ENCODE measurements around the gene MACROD1. TPM values are rescaled to one million over a fixed set of nuclear protein-coding genes. Genes with fewer than 3 reads are reported as not detected.
A peak's percentile ranks its signal among the peaks of the same experiment; 100 is the strongest.

Gene MACROD1
- total and polyA plus RNA-seq, 7 donors = 147 to 281 (median 180) TPM

DNA sequence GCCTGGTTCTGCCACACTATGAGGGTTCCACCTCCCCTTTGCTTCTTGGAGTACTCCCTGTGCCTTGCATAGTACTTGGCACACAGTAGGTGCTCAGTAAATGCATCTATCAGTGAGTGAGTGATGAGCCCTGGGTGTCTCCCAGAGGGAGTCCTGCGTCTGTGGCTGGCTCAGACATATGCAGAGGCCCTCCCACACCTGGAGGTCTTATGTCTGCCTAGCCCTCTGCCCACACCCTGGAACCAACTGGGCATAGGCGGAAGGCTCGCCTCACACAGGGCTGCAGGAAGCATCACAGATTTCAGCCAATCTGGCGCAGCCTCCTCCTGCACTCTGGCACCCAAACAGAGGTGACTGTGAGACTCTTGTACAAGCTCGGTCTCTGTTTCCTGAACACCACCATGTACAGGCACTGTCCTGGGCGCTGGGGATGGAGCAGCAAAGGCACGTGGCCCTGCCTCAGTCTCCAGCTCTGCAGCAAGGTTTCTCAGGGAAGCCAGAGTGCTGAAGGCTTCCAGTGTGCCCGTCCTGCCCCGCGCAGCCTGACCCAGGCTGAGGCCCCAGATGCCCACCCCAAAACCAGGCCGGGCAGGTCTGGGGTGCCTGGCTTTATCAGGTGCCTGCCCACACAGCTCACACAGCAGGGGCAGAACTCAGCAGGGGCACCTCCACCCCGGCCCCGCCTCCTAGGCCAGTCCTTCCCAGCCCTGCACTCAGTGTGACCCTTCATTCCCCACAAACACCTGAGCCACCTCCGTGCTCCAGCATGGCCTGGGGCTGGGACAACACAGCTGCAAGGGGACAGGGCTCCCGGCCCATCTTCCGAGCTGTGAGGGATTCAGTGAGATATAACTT lies 103.5 kb downstream of the MACROD1 start:
- no peaks in the 10 kb centered on the region for H3K27me3 ChIP-seq (ENCODE audit: insufficient read depth in 3 of 3, low read length in 2 of 3)
- no peaks in the 10 kb centered on the region for H3K36me3 ChIP-seq (ENCODE audit: insufficient read depth in 1 of 2, low read depth in 1 of 2)
- intact Hi-C loops (cut with DNase I) = no loop called here
- no peak overlapping the region for H3K4me3 ChIP-seq
- ATAC-seq = no peak
- no peak for DNase-seq
- no peaks in the 10 kb centered on the region for H3K9me3 ChIP-seq
- TF ChIP-seq, protein P1, sequence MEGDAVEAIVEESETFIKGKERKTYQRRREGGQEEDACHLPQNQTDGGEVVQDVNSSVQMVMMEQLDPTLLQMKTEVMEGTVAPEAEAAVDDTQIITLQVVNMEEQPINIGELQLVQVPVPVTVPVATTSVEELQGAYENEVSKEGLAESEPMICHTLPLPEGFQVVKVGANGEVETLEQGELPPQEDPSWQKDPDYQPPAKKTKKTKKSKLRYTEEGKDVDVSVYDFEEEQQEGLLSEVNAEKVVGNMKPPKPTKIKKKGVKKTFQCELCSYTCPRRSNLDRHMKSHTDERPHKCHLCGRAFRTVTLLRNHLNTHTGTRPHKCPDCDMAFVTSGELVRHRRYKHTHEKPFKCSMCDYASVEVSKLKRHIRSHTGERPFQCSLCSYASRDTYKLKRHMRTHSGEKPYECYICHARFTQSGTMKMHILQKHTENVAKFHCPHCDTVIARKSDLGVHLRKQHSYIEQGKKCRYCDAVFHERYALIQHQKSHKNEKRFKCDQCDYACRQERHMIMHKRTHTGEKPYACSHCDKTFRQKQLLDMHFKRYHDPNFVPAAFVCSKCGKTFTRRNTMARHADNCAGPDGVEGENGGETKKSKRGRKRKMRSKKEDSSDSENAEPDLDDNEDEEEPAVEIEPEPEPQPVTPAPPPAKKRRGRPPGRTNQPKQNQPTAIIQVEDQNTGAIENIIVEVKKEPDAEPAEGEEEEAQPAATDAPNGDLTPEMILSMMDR (IDR thresholded peaks at IDR 0.05) = no peak
- H3K4me1 ChIP-seq = peaks cover 19% of the 10 kb centered on the region
- no peak overlapping the region for H3K27ac ChIP-seq
- 89 to 94% (median 92%) methylated on average over 16 of the region's 16 CpGs for WGBS, 3 donors

DNA sequence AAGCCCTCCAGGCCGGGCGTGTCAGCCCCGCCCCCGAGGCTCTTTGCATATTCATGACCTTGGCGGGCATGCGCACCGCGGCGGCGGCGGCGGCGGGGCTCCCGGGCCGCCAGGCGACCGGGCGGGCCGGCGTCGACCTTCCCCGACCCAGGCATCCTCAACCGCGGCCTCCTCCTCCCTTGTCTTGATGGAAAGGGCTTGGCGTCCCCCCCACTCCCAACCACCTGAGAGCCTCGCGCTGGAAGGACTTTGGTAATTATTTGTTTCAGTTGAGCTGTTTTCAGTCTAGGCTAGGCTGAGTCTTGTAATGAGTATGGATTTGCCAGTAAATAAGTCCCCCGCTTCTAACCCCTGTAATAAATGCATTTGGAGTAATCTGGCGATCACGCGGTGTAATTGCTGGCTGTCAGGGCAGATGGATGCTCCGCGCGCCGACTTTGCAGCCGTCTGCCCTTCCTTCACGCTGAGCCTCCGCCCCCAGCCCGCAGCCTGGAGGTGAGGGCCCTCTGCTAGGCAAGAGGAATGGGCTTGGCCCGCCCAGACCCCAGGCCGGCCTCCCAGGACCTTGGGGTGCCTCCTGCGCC lies 105.0 kb downstream of the MACROD1 start:
- intact Hi-C loops (cut with DNase I) = no loop called here
- Histone ChIP-seq H3K4me3 (peak overlapping the region; percentile 52), H3K27me3 (ENCODE audit: insufficient read depth in 3 of 3, low read length in 2 of 3) (no peaks in the 10 kb centered on the region), H3K27ac (no peak overlapping the region), H3K9me3 (no peaks in the 10 kb centered on the region), H3K4me1 (peaks cover 25% of the 10 kb centered on the region), H3K36me3 (ENCODE audit: insufficient read depth in 1 of 2, low read depth in 1 of 2) (no peaks in the 10 kb centered on the region)
- DNase-seq (peak; percentile 60 to 72), ATAC-seq (no peak)
- TF ChIP-seq, protein P1 (IDR thresholded peaks at IDR 0.05) = no peak
- WGBS, 3 donors = 24 to 41% (median 32%) methylated on average over 41 to 42 of the region's 42 CpGs

DNA sequence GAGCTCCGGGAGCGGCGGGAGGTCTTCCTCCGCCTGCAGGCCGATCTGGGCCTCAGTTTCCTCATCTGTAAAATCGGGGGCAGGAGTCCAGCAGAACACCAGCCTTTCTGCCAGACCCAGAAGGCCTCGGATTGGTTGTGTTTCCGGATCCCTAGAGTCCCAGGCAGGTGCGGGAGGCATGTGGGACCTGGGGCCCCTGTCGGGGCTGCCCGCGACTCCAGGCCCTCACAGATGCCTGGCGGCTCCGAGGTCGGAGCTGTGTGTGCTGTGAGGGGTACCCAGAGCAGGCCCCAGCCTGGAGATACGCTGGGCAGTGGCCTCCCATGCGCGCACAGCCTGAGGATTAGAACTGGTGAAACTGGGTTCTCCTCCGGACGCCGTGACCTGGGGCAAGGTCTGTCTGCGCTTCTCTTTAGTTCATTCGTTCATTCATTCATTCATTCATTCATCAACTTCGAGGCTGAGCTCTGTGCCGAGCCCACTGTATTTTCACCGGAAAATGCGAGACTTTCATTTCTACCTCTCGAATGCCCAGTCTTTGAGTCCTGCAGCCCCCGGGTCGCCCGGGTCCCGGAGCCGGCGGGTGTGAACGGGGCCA lies 105.6 kb downstream of the MACROD1 start:
- H3K27ac ChIP-seq = no peak overlapping the region
- intact Hi-C loops (cut with DNase I) = no loop called here
- H3K27me3 ChIP-seq (ENCODE audit: insufficient read depth in 3 of 3, low read length in 2 of 3) = no peaks in the 10 kb centered on the region
- H3K4me1 ChIP-seq = peaks cover 25% of the 10 kb centered on the region
- no peaks in the 10 kb centered on the region for H3K9me3 ChIP-seq
- WGBS, 3 donors = 51 to 56% (median 55%) methylated on average over 34 to 35 of the region's 35 CpGs
- no peak for DNase-seq
- TF ChIP-seq, protein P1 (IDR thresholded peaks at IDR 0.05) = no peak
- no peak for ATAC-seq
- peak overlapping the region; percentile 52 for H3K4me3 ChIP-seq
- no peaks in the 10 kb centered on the region for H3K36me3 ChIP-seq (ENCODE audit: insufficient read depth in 1 of 2, low read depth in 1 of 2)

DNA sequence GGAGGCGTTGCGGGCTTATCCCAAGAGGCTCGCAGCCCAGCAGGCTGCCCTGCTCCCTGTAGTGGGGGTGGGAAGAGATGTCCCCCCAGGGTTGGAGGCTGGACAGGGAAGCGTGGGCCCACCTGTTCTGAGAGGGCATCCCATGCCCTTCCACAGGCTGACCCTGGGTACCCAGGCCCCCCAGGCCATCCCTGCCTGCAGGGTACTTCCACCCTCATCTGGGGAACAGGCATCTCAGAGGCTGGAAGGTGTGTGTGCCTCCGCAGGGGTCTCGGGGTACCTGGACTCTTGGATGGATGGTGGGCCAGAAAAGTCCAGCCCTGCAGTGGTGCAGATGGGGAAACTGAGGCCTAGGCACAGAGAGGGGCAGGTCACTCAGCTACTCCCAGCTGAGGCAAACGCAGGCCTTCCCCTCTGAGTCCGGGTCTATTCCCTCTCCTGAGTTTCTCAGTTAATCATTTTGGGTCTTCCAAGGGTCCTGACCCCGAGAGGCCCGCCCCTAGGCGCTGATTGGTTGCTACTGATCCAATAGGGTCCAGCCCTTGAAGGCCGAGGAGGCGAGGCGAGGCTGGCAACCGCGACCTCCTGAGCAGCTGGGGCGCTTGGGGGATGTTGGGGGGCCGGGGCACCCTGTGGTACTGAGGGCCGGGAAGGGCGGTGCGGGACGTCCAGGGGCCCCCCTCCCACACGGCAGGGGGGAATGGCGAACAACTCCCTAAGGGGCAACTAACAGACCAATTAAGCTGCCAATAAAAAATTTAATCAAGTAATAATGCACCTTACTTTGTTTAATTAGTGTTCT lies 106.4 kb downstream of the MACROD1 start:
- Histone ChIP-seq H3K4me1 (peaks cover 25% of the 10 kb centered on the region), H3K4me3 (no peak overlapping the region), H3K9me3 (no peaks in the 10 kb centered on the region), H3K27me3 (ENCODE audit: insufficient read depth in 3 of 3, low read length in 2 of 3) (no peaks in the 10 kb centered on the region), H3K27ac (no peak overlapping the region), H3K36me3 (ENCODE audit: insufficient read depth in 1 of 2, low read depth in 1 of 2) (no peaks in the 10 kb centered on the region)
- 81 to 88% (median 87%) methylated on average over 23 to 24 of the region's 24 CpGs for WGBS, 3 donors
- ATAC-seq (no peak), DNase-seq (no peak)
- TF ChIP-seq, protein P1 (IDR thresholded peaks at IDR 0.05) = no peak
- intact Hi-C loops (cut with DNase I) = no loop called here

Data from psoas muscle (tissue), 8 donors.